Astrocyte of the spinal cord (primary cell): ENCODE measurements around the gene NEK6.

Experiments used
- DNase-seq: peaks from one replicate; pipeline ENCODE4 v3.0.0; 2011; ENCODE audit warnings: low read depth, low spot score
- H3K4me3 ChIP-seq: 2 replicates; pipeline ENCODE4 v1.5.1; 2011; ENCODE audit warnings: low read depth, mild to moderate bottlenecking, low read length, moderate library complexity
- CTCF ChIP-seq: IDR thresholded peaks from 2 replicates; pipeline ENCODE4 v1.5.1; 2012; ENCODE audit warnings: low read depth, mild to moderate bottlenecking, low read length, inconsistent platforms
- in situ Hi-C: cut with HindIII; loops from 2 replicates; pipeline ENCODE4 v1.10.0; 2017; ENCODE audit warnings: low sequenced_read_pairs

Gene NEK6

GRCh38 chr9:124399968-124400940, 142.5 kb downstream of the NEK6 start:
- TF ChIP-seq CTCF: no peak
- H3K4me3 ChIP-seq: no peak overlapping the region
- in situ Hi-C loops: no loop called here
- no peak for DNase-seq
